ENCODE results near the gene PLB1.
A peak's percentile ranks its signal among the peaks of the same experiment; 100 is the strongest.
"Not testable (repeated sequence)": the region's sequence is repeated elsewhere in the genome, so short reads cannot be mapped to it uniquely, and the experiment has no call there.

PLB1 gene

GRCh38 chr2:28662044-28662443, 166.2 kb downstream of the PLB1 start:
- no peak for FAIRE-seq
- DNase-seq (ENCODE audit: low spot score) = no peak

- DNase-seq (ENCODE audit: low spot score) (no peak), FAIRE-seq (no peak)
Measured at GRCh38 chr2:28662468-28663181, 166.8 kb downstream of the PLB1 start.

GRCh38 chr2:28663359-28663758, 167.5 kb downstream of the PLB1 start:
- FAIRE-seq (no peak), DNase-seq (ENCODE audit: low spot score) (no peak)

DNA sequence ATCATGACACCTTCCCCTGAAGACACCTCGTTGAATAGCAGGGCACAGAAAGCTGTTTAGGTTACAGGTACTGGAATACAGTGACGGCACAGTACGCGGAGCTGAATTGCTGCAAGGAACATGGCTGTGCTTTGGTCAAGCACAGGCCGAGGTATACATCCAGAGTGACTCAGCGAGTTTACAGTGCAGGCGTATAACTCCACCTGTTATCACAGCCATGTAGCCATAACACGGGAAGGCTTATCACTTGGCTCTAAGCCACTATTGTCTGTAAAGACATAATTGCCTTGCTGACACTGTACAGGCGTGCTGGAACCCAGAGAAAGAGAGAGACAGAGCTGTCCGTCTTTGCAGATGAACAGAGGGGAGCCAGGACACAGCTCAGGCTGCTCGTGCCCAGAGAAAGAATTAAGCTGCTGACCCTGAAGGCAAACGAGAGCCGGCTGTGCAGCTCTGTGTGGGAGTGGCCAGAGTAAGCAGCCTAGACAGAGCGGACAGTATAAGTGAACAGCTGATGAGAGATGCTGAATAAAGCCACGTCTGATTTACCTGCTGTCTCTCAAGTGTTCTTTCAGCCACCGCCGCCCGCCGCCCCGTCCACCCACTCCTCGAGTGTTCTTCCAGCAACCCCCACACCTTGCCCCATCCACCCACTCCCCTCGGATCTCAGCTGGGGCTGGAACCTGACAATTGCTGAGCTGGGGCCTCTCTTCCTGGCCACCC, 168.4 kb downstream of the PLB1 start:
- no peak for DNase-seq (ENCODE audit: low spot score)
- FAIRE-seq = no peak

DNA sequence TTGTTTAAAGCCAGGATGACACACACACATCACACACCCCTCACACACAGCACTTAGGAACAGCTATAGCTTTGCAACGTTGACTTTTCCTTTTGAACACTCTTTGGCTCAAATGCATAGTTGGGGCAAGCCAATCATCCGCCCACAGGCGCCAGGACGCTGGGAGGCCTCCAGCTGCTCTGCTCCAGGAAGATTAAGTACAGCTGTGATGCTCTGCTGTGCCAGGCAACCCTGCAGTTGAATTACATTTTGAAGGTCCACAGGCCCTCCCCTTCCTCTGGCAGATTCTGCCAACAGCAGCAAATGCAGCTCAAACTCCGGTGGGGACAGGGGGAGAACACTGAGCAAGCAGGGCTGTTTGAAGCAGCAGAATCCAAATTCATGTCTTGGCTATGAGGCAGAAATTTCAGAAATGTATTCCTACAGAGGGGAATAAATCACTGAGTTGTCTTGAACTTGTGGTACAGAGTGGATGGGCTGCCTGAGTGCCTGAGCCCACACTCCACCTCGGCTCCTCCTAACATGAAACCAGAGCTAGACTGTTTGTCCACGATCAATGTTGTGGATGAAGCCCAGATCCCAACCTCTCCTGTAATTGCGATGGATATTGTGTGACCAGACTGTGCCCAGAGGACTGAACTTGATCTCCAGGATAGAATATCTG, 169.3 kb downstream of the PLB1 start:
- no peak for FAIRE-seq

GRCh38 chr2:28665811-28666377, 170.0 kb downstream of the PLB1 start:
- FAIRE-seq = not testable (repeated sequence)

More for the DNA sequence above, 169.3 kb downstream of the PLB1 start:
- DNase-seq (ENCODE audit: low spot score) = no peak

DNA sequence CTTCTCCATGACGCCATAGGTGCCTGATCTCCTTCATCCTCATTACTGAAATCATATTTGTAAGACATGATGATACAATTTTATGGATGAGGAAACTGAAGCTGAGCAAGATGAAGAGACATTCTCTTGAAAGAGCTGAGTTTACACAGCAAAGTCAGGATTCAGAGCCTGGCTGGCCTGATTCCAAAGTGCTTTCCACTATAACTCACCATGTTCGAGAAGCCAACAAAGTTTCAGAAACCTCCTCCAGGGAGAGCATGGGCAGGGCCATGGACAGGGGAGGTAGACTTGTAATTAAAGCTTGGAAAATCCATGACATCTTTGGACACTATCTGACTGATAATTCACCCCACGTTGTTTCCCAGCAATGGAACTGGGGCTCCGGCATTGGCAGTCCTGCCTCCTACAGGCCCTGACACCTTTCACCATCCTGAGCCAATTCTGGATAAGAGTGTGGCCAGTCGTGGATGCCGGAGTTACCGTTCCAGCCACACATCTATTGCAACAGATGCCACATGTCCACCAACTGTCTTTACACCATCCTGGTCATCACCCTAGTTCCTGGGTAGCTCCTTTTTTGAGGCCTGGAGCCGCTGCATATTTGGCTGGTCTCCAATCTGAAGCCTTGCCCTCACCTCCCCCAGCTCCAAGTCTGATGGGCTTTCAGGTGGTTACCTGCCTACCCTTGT, 170.8 kb downstream of the PLB1 start:
- FAIRE-seq = no peak

More at GRCh38 chr2:28665811-28666377, 170.0 kb downstream of the PLB1 start:
- DNase-seq (ENCODE audit: low spot score) = not testable (repeated sequence)

DNA sequence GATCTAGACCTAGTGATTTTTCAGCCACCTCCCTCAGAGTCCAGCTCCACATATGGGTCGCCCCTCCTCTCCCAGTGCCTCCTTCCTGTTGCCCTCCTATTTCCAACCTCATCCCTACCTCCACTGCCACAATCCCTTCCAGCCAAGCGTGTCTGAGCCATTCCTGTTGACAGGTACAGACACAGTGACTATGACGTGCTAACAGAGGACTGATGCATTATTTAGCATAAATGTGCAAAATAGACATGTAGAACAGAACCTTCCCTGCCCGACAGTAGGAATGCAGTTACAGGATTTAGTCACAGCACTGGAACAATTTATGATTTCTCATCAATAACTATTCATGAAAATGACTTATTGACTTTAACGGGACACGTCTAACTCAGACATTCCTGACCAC, 171.4 kb downstream of the PLB1 start:
- DNase-seq (ENCODE audit: low spot score) = no peak

More for the DNA sequence above, 170.8 kb downstream of the PLB1 start:
- DNase-seq (ENCODE audit: low spot score) = no peak

DNA sequence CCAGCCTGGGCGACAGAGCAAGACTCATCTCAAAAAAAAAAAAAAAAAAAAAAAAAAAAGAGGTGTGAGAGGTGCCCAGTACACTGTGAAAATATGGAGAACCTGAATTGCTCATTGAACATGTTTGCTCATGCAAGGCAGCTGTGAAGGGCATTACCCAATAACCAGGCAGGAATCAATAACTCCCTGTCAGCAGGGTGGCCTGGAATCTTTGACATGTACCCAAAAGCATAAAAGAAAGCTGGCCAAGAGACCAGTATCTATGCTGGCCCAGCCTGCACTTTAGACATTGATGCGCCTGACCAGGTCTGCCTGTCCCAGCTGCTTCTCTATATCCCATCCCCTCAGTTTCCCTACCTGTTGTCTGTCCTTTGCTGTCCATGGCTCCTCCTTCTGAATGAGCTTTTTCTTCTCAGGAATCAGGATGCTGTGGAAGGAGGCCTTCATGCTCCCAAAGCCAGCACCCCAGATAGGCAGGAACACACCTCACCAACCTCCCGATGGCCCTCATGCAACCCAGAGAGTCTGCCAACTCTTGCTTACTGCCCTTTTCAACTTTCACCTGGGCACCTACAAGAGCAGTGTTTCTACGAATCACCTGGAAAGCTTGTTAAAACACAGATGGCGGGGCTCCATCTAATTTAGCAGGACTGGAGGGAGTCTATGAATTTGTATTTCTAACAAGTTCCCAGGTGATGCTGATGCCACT, 172.4 kb downstream of the PLB1 start:
- DNase-seq (ENCODE audit: low spot score) (no peak), FAIRE-seq (no peak)

More for the DNA sequence above, 171.4 kb downstream of the PLB1 start:
- FAIRE-seq = no peak

DNA sequence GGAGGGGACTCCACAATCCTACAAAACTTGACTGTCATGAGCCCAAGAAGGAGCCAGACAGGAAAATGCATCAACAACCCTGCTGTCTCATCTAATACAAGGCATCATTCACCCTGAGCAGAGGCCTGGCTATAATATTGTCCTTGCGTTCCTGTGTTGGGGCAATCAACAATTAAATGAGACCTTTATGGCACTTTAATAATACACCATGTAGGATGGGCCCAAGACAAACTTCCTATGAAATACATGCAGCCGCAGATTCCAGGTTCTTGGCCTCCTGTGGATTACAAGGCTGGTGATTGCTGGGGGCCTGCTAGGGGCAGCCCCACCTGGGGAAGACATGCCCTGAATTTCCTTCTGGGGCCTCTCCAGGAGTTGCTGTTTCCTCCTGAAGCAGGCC, 173.0 kb downstream of the PLB1 start:
- FAIRE-seq (no peak), DNase-seq (ENCODE audit: low spot score) (no peak)

- no peak for DNase-seq (ENCODE audit: low spot score)
- FAIRE-seq = no peak
Measured at GRCh38 chr2:28670856-28671255, 175.0 kb downstream of the PLB1 start.

GRCh38 chr2:28673338-28673737, 177.5 kb downstream of the PLB1 start:
- FAIRE-seq (no peak), DNase-seq (ENCODE audit: low spot score) (no peak)

- no peak for DNase-seq (ENCODE audit: low spot score)
- FAIRE-seq = no peak
Measured at GRCh38 chr2:28674062-28674712, 178.3 kb downstream of the PLB1 start.

GRCh38 chr2:28674713-28675068, 178.8 kb downstream of the PLB1 start:
- DNase-seq (ENCODE audit: low spot score) = no peak
- FAIRE-seq = peak; percentile 37

DNA sequence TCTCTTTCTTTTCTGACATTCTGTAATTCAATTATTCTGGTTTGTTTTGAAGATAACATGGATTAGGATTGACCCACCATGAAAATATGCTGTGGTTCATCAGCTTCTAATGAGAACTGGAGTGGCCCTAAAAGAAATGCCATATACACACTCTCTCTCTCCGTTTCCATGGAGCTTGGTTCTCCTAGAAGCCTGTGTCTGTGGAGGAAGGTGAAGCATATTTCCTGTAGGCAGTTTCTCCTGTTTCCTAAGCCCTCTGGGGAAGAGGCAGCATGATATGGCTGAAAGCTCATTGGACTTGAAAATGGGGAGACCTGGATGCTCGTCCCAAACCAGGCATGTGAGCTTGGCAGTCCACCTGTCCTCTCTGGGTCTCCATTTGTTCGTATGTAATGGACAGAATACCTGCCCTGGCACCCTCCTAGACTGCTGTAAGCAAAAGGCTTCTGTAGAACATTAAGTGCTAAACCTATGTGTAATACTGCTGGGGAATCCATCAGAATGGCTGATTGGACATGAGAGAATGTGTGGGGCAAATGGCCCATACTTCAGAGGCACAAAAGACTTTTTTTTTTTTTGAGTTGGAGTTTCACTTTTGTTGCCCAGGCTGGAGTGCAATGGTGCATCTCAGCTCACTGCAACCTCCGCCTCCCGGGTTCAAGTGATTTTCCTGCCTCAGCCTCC, 180.4 kb downstream of the PLB1 start:
- FAIRE-seq (no peak), DNase-seq (ENCODE audit: low spot score) (no peak)

DNA sequence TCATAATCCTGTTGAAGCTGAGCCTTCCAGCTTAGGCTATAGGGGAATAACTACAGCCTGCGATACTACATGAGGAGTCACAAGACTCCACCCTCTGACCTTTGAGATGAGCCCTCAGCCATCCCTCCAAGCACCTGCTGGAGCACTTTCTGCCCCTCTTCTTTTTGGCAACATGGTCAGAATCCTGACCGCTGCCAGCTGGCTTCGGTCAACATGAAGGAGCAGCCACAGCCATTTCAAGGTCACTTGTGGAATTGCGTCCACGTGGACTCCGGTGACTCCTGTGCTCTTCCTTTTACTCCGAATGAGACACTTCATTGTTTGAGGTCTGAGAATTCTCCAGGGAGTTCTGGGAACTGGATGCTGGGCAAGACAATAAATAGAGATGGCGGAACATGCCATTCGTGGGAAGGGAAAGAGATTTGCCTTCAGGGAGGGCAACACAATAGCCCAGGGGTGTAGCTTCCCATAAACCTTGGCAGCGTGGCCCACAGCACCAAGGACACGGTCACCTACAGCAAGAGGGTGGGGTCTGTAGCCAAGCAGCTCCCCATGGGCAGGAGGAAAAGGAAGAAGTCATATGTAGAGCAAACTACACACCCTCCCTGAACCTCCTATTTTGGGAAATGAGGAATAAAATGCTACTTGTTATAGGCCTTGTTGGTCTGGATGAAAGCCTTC, 182.5 kb downstream of the PLB1 start:
- FAIRE-seq = no peak

DNA sequence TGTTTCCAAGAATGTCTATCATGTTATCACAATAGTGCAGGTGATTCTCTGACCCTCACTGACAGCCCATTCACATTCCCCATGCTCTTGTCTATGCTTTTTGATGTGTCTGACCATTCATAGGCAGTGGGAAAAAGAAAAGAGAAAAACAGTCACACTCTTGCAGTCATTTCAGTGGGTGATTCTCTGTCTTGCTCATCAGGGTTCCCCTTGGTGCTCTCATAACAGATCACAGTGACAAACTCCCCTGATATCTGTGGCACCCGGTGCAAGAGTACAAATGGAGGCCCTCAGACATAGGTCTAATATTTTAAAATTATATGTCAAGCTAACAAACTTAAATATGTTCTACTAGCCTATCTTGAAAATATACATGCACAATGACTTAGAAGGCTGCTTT, 183.1 kb downstream of the PLB1 start:
- no peak for FAIRE-seq
- no peak for DNase-seq (ENCODE audit: low spot score)

More for the DNA sequence above, 182.5 kb downstream of the PLB1 start:
- no peak for DNase-seq (ENCODE audit: low spot score)

- DNase-seq (ENCODE audit: low spot score) = no peak
- FAIRE-seq = no peak
Measured at GRCh38 chr2:28680657-28681056, 184.8 kb downstream of the PLB1 start.

- DNase-seq (ENCODE audit: low spot score) = no peak
- FAIRE-seq = no peak
Measured at GRCh38 chr2:28681158-28681571, 185.3 kb downstream of the PLB1 start.

Measured in urothelium cell line (cell line).